WTC11 (cell line): ENCODE data around the gene GCM1. TPM values are rescaled to one million over a fixed set of nuclear protein-coding genes. Genes with fewer than 3 reads are reported as not detected.

Experiments
- ATAC-seq: fragments of 200-7000 bp; cut with Tn5 transposase; 2 replicates; pipeline ENCODE4 v1.10.0; 2021; ENCODE audit warnings: mild to moderate bottlenecking, moderate library complexity
- CTCF ChIA-PET: fragments of 300-600 bp; sonication (Branson Sonifier 250); formaldehyde crosslinking; loops from one replicate; lab custom pipeline; 2021; ENCODE audit warnings: antibody characterized with exemption; lab: Charles Lee
- POLR2A ChIA-PET: fragments of 350-600 bp; sonication (Branson Sonifier 250); formaldehyde crosslinking; loops from one replicate; lab custom pipeline; 2021; ENCODE audit warnings: antibody characterized with exemption; lab: Charles Lee
- DNase-seq: peaks from one replicate; pipeline ENCODE4 v3.0.0; 2021; ENCODE audit warnings: low spot score
- H3K27ac Mint-ChIP-seq: 2 replicates; pipeline ENCODE4 v1.8.0; 2021; ENCODE audit warnings: mixed read lengths
- H3K27me3 Mint-ChIP-seq: 2 replicates; pipeline ENCODE4 v1.8.0; 2021; ENCODE audit warnings: low read depth, mild to moderate bottlenecking, moderate library complexity, mixed read lengths
- H3K36me3 Mint-ChIP-seq: 2 replicates; pipeline ENCODE4 v1.8.0; 2021; ENCODE audit warnings: mixed read lengths
- H3K4me1 Mint-ChIP-seq: 2 replicates; pipeline ENCODE4 v1.8.0; 2022; ENCODE audit warnings: mixed read lengths
- H3K4me3 Mint-ChIP-seq: 2 replicates; pipeline ENCODE4 v1.8.0; 2021; ENCODE audit warnings: mild to moderate bottlenecking, moderate library complexity, mixed read lengths
- H3K9me3 Mint-ChIP-seq: 2 replicates; pipeline ENCODE4 v1.8.0; 2021; ENCODE audit warnings: mixed read lengths
- ARID4B ChIP-seq: sonication (generic); formaldehyde crosslinking; IDR thresholded peaks from 2 replicates; pipeline ENCODE4 v1.8.0; 2023; ENCODE audit warnings: missing genetic modification reagents, mild to moderate bottlenecking, borderline replicate concordance
- CBFB ChIP-seq: sonication (generic); formaldehyde crosslinking; IDR thresholded peaks from 2 replicates; pipeline ENCODE4 v1.8.1; 2022; ENCODE audit warnings: mild to moderate bottlenecking, low read depth, missing genetic modification reagents
- CDX4 ChIP-seq: fragments of 250-450 bp; sonication (Bioruptor Pico); IDR thresholded peaks from 2 replicates; pipeline ENCODE4 v1.9.0; 2021; ENCODE audit warnings: moderate library complexity, mild to moderate bottlenecking, inconsistent platforms, borderline replicate concordance
- ELF4 ChIP-seq: sonication (generic); formaldehyde crosslinking; IDR thresholded peaks from 2 replicates; pipeline ENCODE4 v1.8.1; 2022; ENCODE audit warnings: low read depth, mild to moderate bottlenecking, moderate library complexity, missing genetic modification reagents
- ESRRA ChIP-seq: sonication (generic); formaldehyde crosslinking; IDR thresholded peaks from 2 replicates; pipeline ENCODE4 v1.8.1; 2022; ENCODE audit warnings: mild to moderate bottlenecking, missing genetic modification reagents, borderline replicate concordance
- OVOL2 ChIP-seq: fragments of 250-450 bp; sonication (Bioruptor Pico); IDR thresholded peaks from 2 replicates; pipeline ENCODE4 v1.9.0; 2021; ENCODE audit warnings: mild to moderate bottlenecking, borderline replicate concordance
- STAT6 ChIP-seq: sonication (generic); formaldehyde crosslinking; conservative IDR thresholded peaks from 2 replicates; pipeline ENCODE4 v1.8.1; 2023; ENCODE audit warnings: mild to moderate bottlenecking, low read depth, missing genetic modification reagents, moderate library complexity
- TEAD4 ChIP-seq: sonication (generic); formaldehyde crosslinking; IDR thresholded peaks from 2 replicates; pipeline ENCODE4 v1.8.0; 2022; ENCODE audit warnings: mild to moderate bottlenecking, missing genetic modification reagents
- TP53 ChIP-seq: sonication (generic); formaldehyde crosslinking; IDR thresholded peaks from 2 replicates; pipeline ENCODE4 v1.8.1; 2023; ENCODE audit warnings: mild to moderate bottlenecking, missing genetic modification reagents
- USF1 ChIP-seq: sonication (generic); formaldehyde crosslinking; IDR thresholded peaks from 2 replicates; pipeline ENCODE4 v1.8.0; 2022; ENCODE audit warnings: mild to moderate bottlenecking, missing genetic modification reagents
- ZNF121 ChIP-seq: sonication (generic); formaldehyde crosslinking; IDR thresholded peaks from 2 replicates; pipeline ENCODE4 v1.8.0; 2023; ENCODE audit warnings: missing genetic modification reagents
- ZNF263 ChIP-seq: sonication (generic); formaldehyde crosslinking; IDR thresholded peaks from 2 replicates; pipeline ENCODE4 v1.8.1; 2022; ENCODE audit warnings: low read depth, mild to moderate bottlenecking, moderate library complexity, missing genetic modification reagents
- ZNF512 ChIP-seq: sonication (generic); formaldehyde crosslinking; IDR thresholded peaks from 2 replicates; pipeline ENCODE4 v1.8.1; 2022; ENCODE audit warnings: missing genetic modification reagents, borderline replicate concordance
- total RNA-seq: library from RNA; stranded (reverse); gene quantifications from 3 replicates; pipeline ENCODE4 v1.2.3, GENCODE V29; 2021

Gene GCM1
- total RNA-seq, 1 experiment from 2014 or later: 0.09 TPM

GRCh38 chr6:53188833-53189232 is 40.2 kb upstream of the GCM1 start:
- Mint-ChIP-seq H3K27ac (no peak overlapping the region), H3K4me3 (no peak overlapping the region), H3K9me3 (no peaks in the 10 kb centered on the region), H3K36me3 (no peaks in the 10 kb centered on the region), H3K4me1 (peaks cover 7% of the 10 kb centered on the region), H3K27me3 (no peaks in the 10 kb centered on the region)
- POLR2A ChIA-PET: interaction anchor here (0.8 kb wide), 1 partner anchor 73 kb away, joined by 5 read pairs; no protein-coding TSS in a partner anchor
- ATAC-seq (no peak), DNase-seq (no peak)
- CTCF ChIA-PET: interaction anchor here (1.1 to 1.3 kb wide), 2 partner anchors 17 to 171 kb away, joined by 3 to 4 read pairs; no protein-coding TSS in a partner anchor
- no peak for TF ChIP-seq ELF4 (CRISPR knock-in tag)
- TF ChIP-seq ESRRA (CRISPR knock-in tag): no peak

GRCh38 chr6:53180678-53181077 is 32.0 kb upstream of the GCM1 start:
- ChIA-PET CTCF (no interaction called here), POLR2A (no interaction called here)
- ATAC-seq (no peak), DNase-seq (no peak)
- Mint-ChIP-seq H3K27ac (no peak overlapping the region), H3K4me3 (no peak overlapping the region), H3K27me3 (no peaks in the 10 kb centered on the region), H3K36me3 (no peaks in the 10 kb centered on the region), H3K9me3 (no peaks in the 10 kb centered on the region), H3K4me1 (peaks cover 5% of the 10 kb centered on the region)
- TF ChIP-seq CDX4 (CRISPR knock-in tag) (no peak), STAT6 (CRISPR knock-in tag) (no peak), ARID4B (no peak), OVOL2 (CRISPR knock-in tag) (no peak), ZNF512 (CRISPR knock-in tag) (no peak), ESRRA (CRISPR knock-in tag) (no peak), USF1 (CRISPR knock-in tag) (no peak), TP53 (CRISPR knock-in tag) (no peak), ZNF263 (CRISPR knock-in tag) (no peak), TEAD4 (no peak), CBFB (CRISPR knock-in tag) (no peak), ZNF121 (CRISPR knock-in tag) (no peak)
